ENCODE measurements around the gene POMT1.

The POMT1 gene

GRCh38 chr9:131459056-131459455, 43.7 kb upstream of the POMT1 start:
- Histone ChIP-seq H3K9me3 (ENCODE audit: insufficient read depth, low read length) (no peaks in the 10 kb centered on the region), H3K4me3 (ENCODE audit: insufficient read depth, low read length, poor library complexity, severe bottlenecking) (no peak overlapping the region), H3K4me2 (ENCODE audit: low read depth, low read length, poor library complexity, severe bottlenecking) (no peak overlapping the region), H3K79me2 (ENCODE audit: insufficient read depth, low read length) (peaks cover 12% of the 10 kb centered on the region; the same call in 1 of the 2 replicates), H3K36me3 (ENCODE audit: low read length) (peaks cover 37% of the 10 kb centered on the region; the same call in 1 of the 2 replicates), H3K9me2 (replicated peaks; ENCODE audit: insufficient read depth, low read length) (no peaks in the 10 kb centered on the region), H4K20me1 (ENCODE audit: low read depth, low read length) (no peaks in the 10 kb centered on the region; the same call in 1 of the 2 replicates), H2AFZ (ENCODE audit: low read depth, low read length, severe bottlenecking) (no peak overlapping the region), H3K27me3 (ENCODE audit: low read length) (no peaks in the 10 kb centered on the region), H3K27ac (ENCODE audit: low read depth, low read length) (no peak overlapping the region), H3F3A (ENCODE audit: insufficient read depth) (0 out of 2 replicates have a peak, but pooled peaks cover 4% of the 10 kb centered on the region), H3K9ac (ENCODE audit: low read length) (no peak overlapping the region)
- TF ChIP-seq EZH2phosphoT487 (conservative IDR thresholded peaks at IDR 0.05; ENCODE audit: low read length), result no peak
- TF ChIP-seq CTCF (IDR thresholded peaks at IDR 0.05; ENCODE audit: insufficient read depth, low read length, poor library complexity, severe bottlenecking), result no peak

- Histone ChIP-seq H2AFZ (ENCODE audit: low read depth, low read length, severe bottlenecking) (no peak overlapping the region), H4K20me1 (ENCODE audit: low read depth, low read length) (no peaks in the 10 kb centered on the region; the same call in 1 of the 2 replicates), H3K9ac (ENCODE audit: low read length) (no peak overlapping the region), H3K36me3 (ENCODE audit: low read length) (peaks cover 38% of the 10 kb centered on the region; the same call in 1 of the 2 replicates), H3K27me3 (ENCODE audit: low read length) (no peaks in the 10 kb centered on the region), H3K9me3 (ENCODE audit: insufficient read depth, low read length) (no peaks in the 10 kb centered on the region), H3K4me2 (ENCODE audit: low read depth, low read length, poor library complexity, severe bottlenecking) (no peak overlapping the region), H3K27ac (ENCODE audit: low read depth, low read length) (no peak overlapping the region), H3K9me2 (replicated peaks; ENCODE audit: insufficient read depth, low read length) (no peaks in the 10 kb centered on the region), H3F3A (ENCODE audit: insufficient read depth) (0 out of 2 replicates have a peak, but pooled peaks cover 4% of the 10 kb centered on the region), H3K79me2 (ENCODE audit: insufficient read depth, low read length) (peaks cover 10% of the 10 kb centered on the region; the same call in 1 of the 2 replicates), H3K4me3 (ENCODE audit: insufficient read depth, low read length, poor library complexity, severe bottlenecking) (no peak overlapping the region)
- TF ChIP-seq CTCF (IDR thresholded peaks at IDR 0.05; ENCODE audit: insufficient read depth, low read length, poor library complexity, severe bottlenecking) (no peak), EZH2phosphoT487 (conservative IDR thresholded peaks at IDR 0.05; ENCODE audit: low read length) (no peak)
Observed at GRCh38 chr9:131461166-131461565, 41.6 kb upstream of the POMT1 start.

- TF ChIP-seq CTCF (IDR thresholded peaks at IDR 0.05; ENCODE audit: insufficient read depth, low read length, poor library complexity, severe bottlenecking) (no peak), EZH2phosphoT487 (conservative IDR thresholded peaks at IDR 0.05; ENCODE audit: low read length) (no peak)
Observed at GRCh38 chr9:131464354-131465000, 38.2 kb upstream of the POMT1 start.

More at GRCh38 chr9:131464354-131465000, 38.2 kb upstream of the POMT1 start:
- H3F3A ChIP-seq (ENCODE audit: insufficient read depth), result 0 out of 2 replicates have a peak, but pooled peaks cover 4% of the 10 kb centered on the region
- peaks cover 16% of the 10 kb centered on the region for H3K79me2 ChIP-seq (ENCODE audit: insufficient read depth, low read length)
- H2AFZ ChIP-seq (ENCODE audit: low read depth, low read length, severe bottlenecking), result no peak overlapping the region
- H3K27me3 ChIP-seq (ENCODE audit: low read length), result no peaks in the 10 kb centered on the region
- H3K27ac ChIP-seq (ENCODE audit: low read depth, low read length), result no peak overlapping the region
- peaks cover 3% of the 10 kb centered on the region; the same call in 1 of the 2 replicates for H4K20me1 ChIP-seq (ENCODE audit: low read depth, low read length)
- no peaks in the 10 kb centered on the region for H3K9me2 ChIP-seq (replicated peaks; ENCODE audit: insufficient read depth, low read length)
- H3K9me3 ChIP-seq (ENCODE audit: insufficient read depth, low read length), result no peaks in the 10 kb centered on the region
- no peak overlapping the region for H3K9ac ChIP-seq (ENCODE audit: low read length)
- no peak overlapping the region for H3K4me2 ChIP-seq (ENCODE audit: low read depth, low read length, poor library complexity, severe bottlenecking)
- peaks cover 34% of the 10 kb centered on the region for H3K36me3 ChIP-seq (ENCODE audit: low read length)
- no peak overlapping the region for H3K4me3 ChIP-seq (ENCODE audit: insufficient read depth, low read length, poor library complexity, severe bottlenecking)

All from SU-DHL-6 (cell line).